HFF-Myc (cell line): ENCODE measurements around the gene SLC17A5.
A peak's percentile ranks its signal among the peaks of the same experiment; 100 is the strongest.

Experiments
- DNase-seq: peaks from one replicate; pipeline ENCODE4 v3.0.0-alpha.2; 2011; ENCODE audit warnings: low read depth; ENCODE audit errors: extremely low read depth
- H3K4me3 ChIP-seq: replicated peaks from 2 replicates; pipeline ENCODE4 v1.5.1; 2011; ENCODE audit warnings: low read depth, mild to moderate bottlenecking, control low read depth, low read length
- CTCF ChIP-seq: IDR thresholded peaks from 2 replicates; pipeline ENCODE4 v1.5.1; 2012; ENCODE audit warnings: mild to moderate bottlenecking, low read depth, low read length, control low read depth; ENCODE audit errors: missing control alignments

The SLC17A5 gene

GRCh38 chr6:73604461-73604860, 49.3 kb downstream of the SLC17A5 start:
- TF ChIP-seq CTCF: no peak
- no peak for DNase-seq
- H3K4me3 ChIP-seq: no peak overlapping the region

DNA sequence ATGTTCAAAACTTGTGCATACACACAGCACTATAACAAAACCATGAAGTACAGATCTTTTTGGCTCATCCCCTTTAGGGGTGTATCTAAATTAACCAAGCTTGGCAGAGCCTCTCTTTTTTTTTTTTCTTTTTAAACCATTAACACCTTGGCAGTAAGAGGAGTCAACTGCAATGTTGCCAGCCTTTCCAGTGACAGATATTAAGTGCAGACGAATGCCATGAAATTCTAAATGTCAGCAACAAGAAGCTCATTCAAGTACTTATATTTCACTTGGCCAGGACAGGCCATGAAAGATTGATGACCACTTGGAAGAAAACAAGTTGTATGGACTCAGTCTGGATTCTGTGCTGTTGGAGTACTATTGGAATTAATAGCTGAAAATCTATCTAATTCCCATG, 49.8 kb downstream of the SLC17A5 start:
- no peak for TF ChIP-seq CTCF
- no peak overlapping the region for H3K4me3 ChIP-seq
- no peak for DNase-seq

DNA sequence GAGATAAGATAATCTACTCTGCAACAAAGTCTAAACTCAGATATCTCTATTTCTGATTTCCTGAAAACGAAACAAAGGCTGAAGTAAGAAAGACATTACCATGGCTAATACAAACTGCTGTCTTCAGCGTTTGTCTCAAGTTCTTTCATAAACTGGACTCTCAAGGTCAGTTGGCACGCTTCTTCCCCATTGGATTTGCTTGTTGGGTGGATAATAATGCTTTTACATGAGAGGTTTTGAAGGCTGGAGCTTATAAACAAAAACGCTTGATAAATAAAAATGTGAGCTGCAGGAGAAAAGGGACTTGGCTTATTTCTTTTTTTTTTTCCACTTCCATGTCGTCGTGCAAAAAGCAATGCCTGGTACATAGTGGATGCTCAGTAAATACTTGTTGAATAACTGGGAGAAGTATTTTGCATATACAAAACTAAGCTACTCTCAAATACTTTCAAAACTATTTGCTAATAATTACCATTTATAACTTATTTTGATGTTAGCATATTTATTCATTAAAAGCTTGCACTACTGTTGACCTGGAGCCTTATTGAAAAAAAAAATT, 67.3 kb downstream of the SLC17A5 start:
- H3K4me3 ChIP-seq: peak overlapping the region; percentile 34
- DNase-seq: no peak
- no peak for TF ChIP-seq CTCF

DNA sequence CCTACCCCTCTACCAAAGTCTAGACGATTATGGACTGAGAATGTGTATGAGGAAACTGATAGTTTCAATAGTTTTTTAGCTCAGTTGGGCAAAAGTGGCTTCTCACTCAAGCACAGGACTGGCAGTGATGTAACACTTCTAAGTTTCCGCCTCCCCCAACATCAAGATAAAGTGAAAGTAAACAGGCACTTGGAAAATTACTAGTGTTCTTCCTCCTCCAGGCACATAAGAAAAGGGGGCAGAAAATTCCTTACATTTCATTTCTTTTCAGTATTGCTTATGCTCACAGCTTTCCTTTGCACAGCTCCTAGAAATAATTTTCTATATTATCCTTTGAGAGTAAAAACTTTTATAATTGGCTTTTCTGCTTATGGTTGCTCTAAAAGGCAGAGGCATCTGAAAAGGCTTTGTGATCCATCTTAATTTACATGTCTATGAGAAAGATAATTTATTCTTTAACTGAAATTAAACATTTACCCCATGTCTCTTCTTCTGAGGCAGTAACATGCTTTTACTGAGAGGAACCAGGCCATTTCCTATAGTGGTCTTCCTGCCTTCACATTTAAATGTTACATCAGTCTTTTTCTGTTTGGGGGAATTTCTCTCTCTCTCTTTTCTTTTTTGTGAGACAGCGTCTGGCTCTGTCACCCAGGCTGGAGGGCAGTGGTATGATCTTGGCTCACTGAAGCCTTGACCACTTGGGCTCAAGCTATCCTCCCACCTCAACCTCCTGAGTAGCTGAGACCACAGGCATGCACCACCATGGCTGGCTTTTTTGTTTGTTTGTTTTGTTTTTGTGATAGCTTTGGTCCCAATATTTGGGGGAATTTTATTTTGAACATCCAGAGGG, 68.0 kb downstream of the SLC17A5 start:
- no peak for TF ChIP-seq CTCF
- peak overlapping the region; percentile 34 for H3K4me3 ChIP-seq
- DNase-seq: peak; percentile 56

DNA sequence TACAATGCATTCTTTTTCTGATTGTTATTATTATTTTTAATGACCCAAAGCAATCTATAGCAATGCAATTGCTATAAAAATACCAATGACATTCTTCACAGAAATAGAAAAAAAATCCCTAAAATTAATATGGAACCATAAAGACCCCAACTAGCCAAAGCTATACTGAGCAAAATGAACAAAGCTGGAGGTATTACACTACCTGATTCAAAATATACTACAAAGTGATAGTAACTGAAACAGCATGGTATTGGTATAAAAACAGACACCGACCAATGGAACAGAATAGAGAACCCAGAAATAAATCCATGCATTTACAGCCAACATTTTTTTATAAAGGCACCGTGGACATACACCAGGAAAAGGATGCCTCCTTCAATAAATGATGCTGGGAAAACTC, 72.5 kb downstream of the SLC17A5 start:
- TF ChIP-seq CTCF: no peak
- peak overlapping the region; percentile 41 for H3K4me3 ChIP-seq
- DNase-seq: no peak

DNA sequence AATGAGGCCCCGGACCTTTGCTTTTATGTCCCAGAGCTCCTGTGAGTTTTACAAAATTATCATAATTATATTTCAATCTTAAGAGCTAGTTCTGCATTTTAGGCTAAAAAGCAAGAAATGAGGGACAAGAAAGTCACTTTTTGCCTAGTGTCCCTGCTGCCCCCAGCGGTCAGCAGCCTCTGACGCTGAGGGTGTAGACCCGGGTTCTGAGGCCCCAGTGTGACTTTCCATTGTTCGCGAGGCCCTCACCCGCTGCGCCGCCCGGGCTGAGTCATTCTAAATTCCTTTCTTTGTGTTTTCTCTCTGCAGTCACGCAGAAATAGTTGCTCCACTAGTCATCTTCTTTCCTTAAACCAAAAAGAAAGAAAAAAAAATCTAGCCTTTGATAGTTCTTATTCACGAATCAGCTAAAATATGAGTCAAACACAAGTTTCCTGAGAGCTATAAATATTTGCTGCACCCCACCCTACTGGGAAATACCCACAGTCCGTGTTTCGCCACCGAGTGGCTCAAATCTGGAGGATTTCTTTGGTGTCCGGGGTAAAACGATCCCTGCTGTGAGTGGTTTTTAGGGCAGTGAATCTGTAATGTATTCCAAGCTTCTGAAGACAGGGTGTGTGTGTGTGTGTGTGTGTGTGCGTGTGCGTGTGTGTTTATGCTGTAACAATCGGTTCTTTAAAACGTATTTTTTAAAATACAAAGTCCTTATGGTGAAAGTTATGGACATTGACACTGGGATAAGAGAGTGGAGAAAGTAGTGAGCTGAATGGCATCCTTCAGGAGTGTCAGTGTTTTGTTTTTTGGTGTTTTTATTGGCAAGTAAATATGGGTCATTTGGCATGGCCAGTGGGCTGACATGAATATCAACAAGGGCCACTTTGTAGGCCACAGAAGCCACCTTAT, 73.3 kb downstream of the SLC17A5 start:
- peak; percentile 50 for TF ChIP-seq CTCF
- peak overlapping the region; percentile 41 for H3K4me3 ChIP-seq
- DNase-seq: peak; percentile 79
